Osteocyte (in vitro differentiated cells): ENCODE results near the gene CRYBA4. TPM values are rescaled to one million over a fixed set of nuclear protein-coding genes. Genes with fewer than 3 reads are reported as not detected.

Experiments
- DNase-seq: peaks from one replicate; pipeline ENCODE4 v3.0.0; 2021; ENCODE audit warnings: mixed read lengths; ENCODE audit not compliant: unreplicated experiment; ENCODE audit errors: extremely low spot score
- H3K27ac Mint-ChIP-seq: one replicate; pipeline ENCODE4 v1.8.0; 2021; ENCODE audit warnings: mild to moderate bottlenecking, mixed read lengths; ENCODE audit not compliant: unreplicated experiment
- H3K27me3 Mint-ChIP-seq: one replicate; pipeline ENCODE4 v1.8.0; 2021; ENCODE audit warnings: mixed read lengths; ENCODE audit not compliant: unreplicated experiment
- H3K36me3 Mint-ChIP-seq: one replicate; pipeline ENCODE4 v1.8.0; 2021; ENCODE audit warnings: mixed read lengths; ENCODE audit not compliant: unreplicated experiment
- H3K4me1 Mint-ChIP-seq: one replicate; pipeline ENCODE4 v1.8.0; 2021; ENCODE audit warnings: mixed read lengths; ENCODE audit not compliant: unreplicated experiment
- H3K4me3 Mint-ChIP-seq: one replicate; pipeline ENCODE4 v1.8.0; 2021; ENCODE audit warnings: mild to moderate bottlenecking, moderate library complexity, mixed read lengths; ENCODE audit not compliant: unreplicated experiment
- H3K9me3 Mint-ChIP-seq: one replicate; pipeline ENCODE4 v1.8.0; 2021; ENCODE audit warnings: mixed read lengths; ENCODE audit not compliant: unreplicated experiment
- CTCF ChIP-seq: fragments of 200-600 bp; sonication (generic); IDR thresholded peaks from 2 replicates; pipeline ENCODE4 v1.5.0; 2021; ENCODE audit warnings: antibody characterized with exemption, mild to moderate bottlenecking, moderate library complexity
- total RNA-seq: library from RNA; stranded (reverse); gene quantifications from 2 replicates; pipeline ENCODE4 v1.2.1, GENCODE V29; 2021

The CRYBA4 gene
- total RNA-seq, 1 donor from 2014 or later, result not detected

GRCh38 chr22:26646158-26646557, 24.4 kb downstream of the CRYBA4 start:
- no peak for TF ChIP-seq CTCF
- Mint-ChIP-seq H3K36me3 (no peaks in the 10 kb centered on the region), H3K9me3 (no peaks in the 10 kb centered on the region), H3K27ac (no peak overlapping the region), H3K27me3 (peaks cover 62% of the 10 kb centered on the region), H3K4me1 (peaks cover 15% of the 10 kb centered on the region), H3K4me3 (no peak overlapping the region)
- no peak for DNase-seq

GRCh38 chr22:26648011-26648497, 26.3 kb downstream of the CRYBA4 start:
- Mint-ChIP-seq H3K27me3 (peaks cover 72% of the 10 kb centered on the region), H3K36me3 (no peaks in the 10 kb centered on the region)
- no peak for DNase-seq

GRCh38 chr22:26648528-26649388, 27.0 kb downstream of the CRYBA4 start:
- peaks cover 79% of the 10 kb centered on the region for H3K27me3 Mint-ChIP-seq
- no peak for TF ChIP-seq CTCF
- H3K4me3 Mint-ChIP-seq, result no peak overlapping the region
- H3K36me3 Mint-ChIP-seq, result no peaks in the 10 kb centered on the region
- H3K27ac Mint-ChIP-seq, result no peak overlapping the region
- peaks cover 4% of the 10 kb centered on the region for H3K4me1 Mint-ChIP-seq
- H3K9me3 Mint-ChIP-seq, result no peaks in the 10 kb centered on the region
- no peak for DNase-seq

More at GRCh38 chr22:26648011-26648497, 26.3 kb downstream of the CRYBA4 start:
- Mint-ChIP-seq H3K4me3 (no peak overlapping the region), H3K27ac (no peak overlapping the region), H3K9me3 (no peaks in the 10 kb centered on the region), H3K4me1 (peaks cover 7% of the 10 kb centered on the region)
- TF ChIP-seq CTCF, result no peak

DNA sequence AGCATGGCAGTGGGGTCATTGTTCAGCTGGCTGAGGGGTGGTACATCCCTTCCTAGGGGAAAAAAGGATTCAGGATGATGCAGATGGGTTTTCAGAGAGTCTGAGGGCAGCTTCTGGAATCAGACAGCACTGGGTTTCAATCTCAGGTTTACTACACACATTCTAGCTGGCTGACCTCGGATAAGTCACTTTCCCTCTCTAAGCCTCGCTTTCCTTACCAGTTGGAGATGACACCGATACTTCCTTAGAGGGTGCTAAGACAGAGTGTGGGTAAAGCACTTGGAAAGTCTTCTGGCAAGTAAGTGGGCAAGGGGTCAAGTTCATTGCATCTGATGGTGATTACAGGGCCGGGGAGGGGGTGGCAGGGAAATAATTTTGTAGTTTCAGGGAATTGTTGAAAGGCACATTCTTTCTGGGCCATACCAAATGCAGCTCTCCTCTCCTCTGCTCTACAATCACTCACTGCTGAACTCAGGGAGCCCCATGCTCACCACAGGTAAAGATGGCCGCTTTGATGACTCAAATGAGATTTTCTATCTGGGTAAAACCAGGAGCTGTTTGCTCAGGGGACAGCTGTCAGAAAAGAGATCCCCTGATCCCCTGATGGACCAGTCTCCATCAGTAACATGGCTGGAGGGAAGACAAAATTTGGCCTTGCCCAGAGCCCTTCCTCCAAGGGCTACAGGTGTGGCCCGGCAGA, 29.1 kb downstream of the CRYBA4 start:
- Mint-ChIP-seq H3K27me3 (peaks cover 90% of the 10 kb centered on the region), H3K9me3 (no peaks in the 10 kb centered on the region), H3K36me3 (no peaks in the 10 kb centered on the region), H3K4me3 (no peak overlapping the region), H3K27ac (no peak overlapping the region), H3K4me1 (no peaks in the 10 kb centered on the region)
- no peak for TF ChIP-seq CTCF
- DNase-seq, result no peak

GRCh38 chr22:26651815-26652214, 30.1 kb downstream of the CRYBA4 start:
- no peaks in the 10 kb centered on the region for H3K9me3 Mint-ChIP-seq
- no peak for TF ChIP-seq CTCF
- H3K27ac Mint-ChIP-seq, result no peak overlapping the region
- H3K4me1 Mint-ChIP-seq, result no peaks in the 10 kb centered on the region
- H3K36me3 Mint-ChIP-seq, result no peaks in the 10 kb centered on the region
- DNase-seq, result no peak
- no peak overlapping the region for H3K4me3 Mint-ChIP-seq
- H3K27me3 Mint-ChIP-seq, result peaks cover 84% of the 10 kb centered on the region
